Astrocyte of the hippocampus (primary cell): Measurements from ENCODE around the gene LTBP2.

Source experiments
- DNase-seq: peaks from one replicate; pipeline ENCODE4 v3.0.0; 2011; ENCODE audit warnings: low read depth, low spot score

Gene LTBP2

GRCh38 chr14:74612350-74613021, 449 bp upstream of the LTBP2 start:
- DNase-seq: peak; percentile 97

GRCh38 chr14:74610866-74611649, 979 bp downstream of the LTBP2 start:
- DNase-seq: peak; percentile 66

- no peak for DNase-seq
Measured at GRCh38 chr14:74610199-74610865, 1.7 kb downstream of the LTBP2 start.

- DNase-seq: no peak
Measured at GRCh38 chr14:74609721-74610120, 2.3 kb downstream of the LTBP2 start.

GRCh38 chr14:74608959-74609611, 3.0 kb downstream of the LTBP2 start:
- DNase-seq: peak; percentile 93

- no peak for DNase-seq
Measured at GRCh38 chr14:74606727-74607126, 5.3 kb downstream of the LTBP2 start.

GRCh38 chr14:74605531-74606223, 6.4 kb downstream of the LTBP2 start:
- no peak for DNase-seq

GRCh38 chr14:74604911-74605310, 7.1 kb downstream of the LTBP2 start:
- DNase-seq: no peak

GRCh38 chr14:74604157-74604556, 7.9 kb downstream of the LTBP2 start:
- DNase-seq: no peak

GRCh38 chr14:74601982-74602381, 10.1 kb downstream of the LTBP2 start:
- no peak for DNase-seq

- DNase-seq: no peak
Measured at GRCh38 chr14:74599946-74600345, 12.1 kb downstream of the LTBP2 start.

- DNase-seq: no peak
Measured at GRCh38 chr14:74599321-74599761, 12.7 kb downstream of the LTBP2 start.

GRCh38 chr14:74596741-74597450, 15.1 kb downstream of the LTBP2 start:
- DNase-seq: no peak

- DNase-seq: peak; percentile 89
Measured at GRCh38 chr14:74595006-74595735, 16.9 kb downstream of the LTBP2 start.

- DNase-seq: no peak
Measured at GRCh38 chr14:74594606-74595005, 17.4 kb downstream of the LTBP2 start.

- DNase-seq: no peak
Measured at GRCh38 chr14:74594029-74594428, 18.0 kb downstream of the LTBP2 start.

GRCh38 chr14:74593241-74593953, 18.6 kb downstream of the LTBP2 start:
- no peak for DNase-seq

GRCh38 chr14:74592476-74593201, 19.4 kb downstream of the LTBP2 start:
- no peak for DNase-seq

GRCh38 chr14:74591899-74592298, 20.1 kb downstream of the LTBP2 start:
- no peak for DNase-seq
